ENCODE measurements around the gene CALM3.

DNA sequence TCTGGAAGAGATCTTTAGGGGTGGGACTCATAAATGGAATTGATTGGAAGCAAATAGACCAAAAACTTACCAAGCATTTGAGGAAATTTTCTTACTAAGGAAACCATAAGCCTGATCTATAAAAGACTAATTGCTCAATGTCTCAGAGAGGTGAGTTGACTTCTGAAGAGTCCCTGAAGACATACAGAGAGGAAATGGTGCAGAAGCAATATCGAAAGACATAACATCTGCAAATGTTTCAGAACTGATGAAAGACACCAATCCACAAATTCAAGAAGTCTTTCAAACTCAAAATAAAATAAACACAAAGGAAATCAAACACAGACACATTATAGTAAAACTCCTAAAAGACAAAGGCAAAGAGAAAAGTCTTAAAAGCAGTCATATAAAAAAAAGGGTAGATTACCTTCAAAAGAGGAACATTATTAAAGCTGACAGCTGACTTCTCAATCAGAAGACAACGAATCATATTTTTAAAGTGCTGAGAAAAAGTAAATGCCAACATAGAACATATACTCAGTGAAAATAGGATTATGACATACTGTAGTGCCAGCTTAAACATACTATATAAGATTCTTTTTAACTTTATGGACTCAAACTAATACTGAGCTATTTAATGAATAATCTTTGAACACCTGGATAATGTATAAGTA, 45.4 kb upstream of the CALM3 start:
- TF ChIP-seq, protein P1, sequence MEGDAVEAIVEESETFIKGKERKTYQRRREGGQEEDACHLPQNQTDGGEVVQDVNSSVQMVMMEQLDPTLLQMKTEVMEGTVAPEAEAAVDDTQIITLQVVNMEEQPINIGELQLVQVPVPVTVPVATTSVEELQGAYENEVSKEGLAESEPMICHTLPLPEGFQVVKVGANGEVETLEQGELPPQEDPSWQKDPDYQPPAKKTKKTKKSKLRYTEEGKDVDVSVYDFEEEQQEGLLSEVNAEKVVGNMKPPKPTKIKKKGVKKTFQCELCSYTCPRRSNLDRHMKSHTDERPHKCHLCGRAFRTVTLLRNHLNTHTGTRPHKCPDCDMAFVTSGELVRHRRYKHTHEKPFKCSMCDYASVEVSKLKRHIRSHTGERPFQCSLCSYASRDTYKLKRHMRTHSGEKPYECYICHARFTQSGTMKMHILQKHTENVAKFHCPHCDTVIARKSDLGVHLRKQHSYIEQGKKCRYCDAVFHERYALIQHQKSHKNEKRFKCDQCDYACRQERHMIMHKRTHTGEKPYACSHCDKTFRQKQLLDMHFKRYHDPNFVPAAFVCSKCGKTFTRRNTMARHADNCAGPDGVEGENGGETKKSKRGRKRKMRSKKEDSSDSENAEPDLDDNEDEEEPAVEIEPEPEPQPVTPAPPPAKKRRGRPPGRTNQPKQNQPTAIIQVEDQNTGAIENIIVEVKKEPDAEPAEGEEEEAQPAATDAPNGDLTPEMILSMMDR (conservative IDR thresholded peaks at IDR 0.05; ENCODE audit: low read depth in 2 of 2): no peak
- TF ChIP-seq EZH2phosphoT487 (IDR thresholded peaks at IDR 0.05; ENCODE audit: unreplicated experiment) (no peak), EZH2 (IDR thresholded peaks at IDR 0.05; ENCODE audit: low read depth, unreplicated experiment) (no peak), ZNF114 (CRISPR knock-in tag; IDR thresholded peaks at IDR 0.05) (no peak), JUNB (IDR thresholded peaks at IDR 0.05; ENCODE audit: unreplicated experiment) (no peak), REST (IDR thresholded peaks at IDR 0.05; ENCODE audit: unreplicated experiment) (no peak), NANOG (IDR thresholded peaks at IDR 0.05; ENCODE audit: borderline replicate concordance) (no peak), POLR2AphosphoS5 (IDR thresholded peaks at IDR 0.05; ENCODE audit: low read depth) (no peak), CREB1 (CRISPR knock-in tag; IDR thresholded peaks at IDR 0.05; ENCODE audit: low read depth) (no peak)
- TF ChIP-seq, protein P2, sequence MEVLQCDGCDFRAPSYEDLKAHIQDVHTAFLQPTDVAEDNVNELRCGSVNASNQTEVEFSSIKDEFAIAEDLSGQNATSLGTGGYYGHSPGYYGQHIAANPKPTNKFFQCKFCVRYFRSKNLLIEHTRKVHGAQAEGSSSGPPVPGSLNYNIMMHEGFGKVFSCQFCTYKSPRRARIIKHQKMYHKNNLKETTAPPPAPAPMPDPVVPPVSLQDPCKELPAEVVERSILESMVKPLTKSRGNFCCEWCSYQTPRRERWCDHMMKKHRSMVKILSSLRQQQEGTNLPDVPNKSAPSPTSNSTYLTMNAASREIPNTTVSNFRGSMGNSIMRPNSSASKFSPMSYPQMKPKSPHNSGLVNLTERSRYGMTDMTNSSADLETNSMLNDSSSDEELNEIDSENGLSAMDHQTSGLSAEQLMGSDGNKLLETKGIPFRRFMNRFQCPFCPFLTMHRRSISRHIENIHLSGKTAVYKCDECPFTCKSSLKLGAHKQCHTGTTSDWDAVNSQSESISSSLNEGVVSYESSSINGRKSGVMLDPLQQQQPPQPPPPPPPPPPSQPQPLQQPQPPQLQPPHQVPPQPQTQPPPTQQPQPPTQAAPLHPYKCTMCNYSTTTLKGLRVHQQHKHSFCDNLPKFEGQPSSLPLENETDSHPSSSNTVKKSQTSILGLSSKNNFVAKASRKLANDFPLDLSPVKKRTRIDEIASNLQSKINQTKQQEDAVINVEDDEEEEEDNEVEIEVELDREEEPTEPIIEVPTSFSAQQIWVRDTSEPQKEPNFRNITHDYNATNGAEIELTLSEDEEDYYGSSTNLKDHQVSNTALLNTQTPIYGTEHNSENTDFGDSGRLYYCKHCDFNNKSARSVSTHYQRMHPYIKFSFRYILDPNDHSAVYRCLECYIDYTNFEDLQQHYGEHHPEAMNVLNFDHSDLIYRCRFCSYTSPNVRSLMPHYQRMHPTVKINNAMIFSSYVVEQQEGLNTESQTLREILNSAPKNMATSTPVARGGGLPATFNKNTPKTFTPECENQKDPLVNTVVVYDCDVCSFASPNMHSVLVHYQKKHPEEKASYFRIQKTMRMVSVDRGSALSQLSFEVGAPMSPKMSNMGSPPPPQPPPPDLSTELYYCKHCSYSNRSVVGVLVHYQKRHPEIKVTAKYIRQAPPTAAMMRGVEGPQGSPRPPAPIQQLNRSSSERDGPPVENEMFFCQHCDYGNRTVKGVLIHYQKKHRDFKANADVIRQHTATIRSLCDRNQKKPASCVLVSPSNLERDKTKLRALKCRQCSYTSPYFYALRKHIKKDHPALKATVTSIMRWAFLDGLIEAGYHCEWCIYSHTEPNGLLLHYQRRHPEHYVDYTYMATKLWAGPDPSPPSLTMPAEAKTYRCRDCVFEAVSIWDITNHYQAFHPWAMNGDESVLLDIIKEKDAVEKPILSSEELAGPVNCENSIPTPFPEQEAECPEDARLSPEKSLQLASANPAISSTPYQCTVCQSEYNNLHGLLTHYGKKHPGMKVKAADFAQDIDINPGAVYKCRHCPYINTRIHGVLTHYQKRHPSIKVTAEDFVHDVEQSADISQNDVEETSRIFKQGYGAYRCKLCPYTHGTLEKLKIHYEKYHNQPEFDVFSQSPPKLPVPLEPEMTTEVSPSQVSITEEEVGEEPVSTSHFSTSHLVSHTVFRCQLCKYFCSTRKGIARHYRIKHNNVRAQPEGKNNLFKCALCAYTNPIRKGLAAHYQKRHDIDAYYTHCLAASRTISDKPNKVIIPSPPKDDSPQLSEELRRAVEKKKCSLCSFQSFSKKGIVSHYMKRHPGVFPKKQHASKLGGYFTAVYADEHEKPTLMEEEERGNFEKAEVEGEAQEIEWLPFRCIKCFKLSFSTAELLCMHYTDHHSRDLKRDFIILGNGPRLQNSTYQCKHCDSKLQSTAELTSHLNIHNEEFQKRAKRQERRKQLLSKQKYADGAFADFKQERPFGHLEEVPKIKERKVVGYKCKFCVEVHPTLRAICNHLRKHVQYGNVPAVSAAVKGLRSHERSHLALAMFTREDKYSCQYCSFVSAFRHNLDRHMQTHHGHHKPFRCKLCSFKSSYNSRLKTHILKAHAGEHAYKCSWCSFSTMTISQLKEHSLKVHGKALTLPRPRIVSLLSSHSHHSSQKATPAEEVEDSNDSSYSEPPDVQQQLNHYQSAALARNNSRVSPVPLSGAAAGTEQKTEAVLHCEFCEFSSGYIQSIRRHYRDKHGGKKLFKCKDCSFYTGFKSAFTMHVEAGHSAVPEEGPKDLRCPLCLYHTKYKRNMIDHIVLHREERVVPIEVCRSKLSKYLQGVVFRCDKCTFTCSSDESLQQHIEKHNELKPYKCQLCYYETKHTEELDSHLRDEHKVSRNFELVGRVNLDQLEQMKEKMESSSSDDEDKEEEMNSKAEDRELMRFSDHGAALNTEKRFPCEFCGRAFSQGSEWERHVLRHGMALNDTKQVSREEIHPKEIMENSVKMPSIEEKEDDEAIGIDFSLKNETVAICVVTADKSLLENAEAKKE (CRISPR knock-in tag; IDR thresholded peaks at IDR 0.05): no peak
- TF ChIP-seq, protein P3, sequence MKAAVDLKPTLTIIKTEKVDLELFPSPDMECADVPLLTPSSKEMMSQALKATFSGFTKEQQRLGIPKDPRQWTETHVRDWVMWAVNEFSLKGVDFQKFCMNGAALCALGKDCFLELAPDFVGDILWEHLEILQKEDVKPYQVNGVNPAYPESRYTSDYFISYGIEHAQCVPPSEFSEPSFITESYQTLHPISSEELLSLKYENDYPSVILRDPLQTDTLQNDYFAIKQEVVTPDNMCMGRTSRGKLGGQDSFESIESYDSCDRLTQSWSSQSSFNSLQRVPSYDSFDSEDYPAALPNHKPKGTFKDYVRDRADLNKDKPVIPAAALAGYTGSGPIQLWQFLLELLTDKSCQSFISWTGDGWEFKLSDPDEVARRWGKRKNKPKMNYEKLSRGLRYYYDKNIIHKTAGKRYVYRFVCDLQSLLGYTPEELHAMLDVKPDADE (IDR thresholded peaks at IDR 0.05): no peak

All from GM23338 (cell line).